Myometrial cell (primary cell): Measurements from ENCODE around the gene LRP2. TPM values are rescaled to one million over a fixed set of nuclear protein-coding genes. Genes with fewer than 3 reads are reported as not detected.

Experiments
- total RNA-seq: library from RNA; depleted of rRNA; stranded (reverse); fragments of >200 nt; gene quantifications from 2 replicates; pipeline ENCODE4 v1.2.3, GENCODE V29; 2015

The LRP2 gene
- total RNA-seq = not detected in 2 replicates

DNA sequence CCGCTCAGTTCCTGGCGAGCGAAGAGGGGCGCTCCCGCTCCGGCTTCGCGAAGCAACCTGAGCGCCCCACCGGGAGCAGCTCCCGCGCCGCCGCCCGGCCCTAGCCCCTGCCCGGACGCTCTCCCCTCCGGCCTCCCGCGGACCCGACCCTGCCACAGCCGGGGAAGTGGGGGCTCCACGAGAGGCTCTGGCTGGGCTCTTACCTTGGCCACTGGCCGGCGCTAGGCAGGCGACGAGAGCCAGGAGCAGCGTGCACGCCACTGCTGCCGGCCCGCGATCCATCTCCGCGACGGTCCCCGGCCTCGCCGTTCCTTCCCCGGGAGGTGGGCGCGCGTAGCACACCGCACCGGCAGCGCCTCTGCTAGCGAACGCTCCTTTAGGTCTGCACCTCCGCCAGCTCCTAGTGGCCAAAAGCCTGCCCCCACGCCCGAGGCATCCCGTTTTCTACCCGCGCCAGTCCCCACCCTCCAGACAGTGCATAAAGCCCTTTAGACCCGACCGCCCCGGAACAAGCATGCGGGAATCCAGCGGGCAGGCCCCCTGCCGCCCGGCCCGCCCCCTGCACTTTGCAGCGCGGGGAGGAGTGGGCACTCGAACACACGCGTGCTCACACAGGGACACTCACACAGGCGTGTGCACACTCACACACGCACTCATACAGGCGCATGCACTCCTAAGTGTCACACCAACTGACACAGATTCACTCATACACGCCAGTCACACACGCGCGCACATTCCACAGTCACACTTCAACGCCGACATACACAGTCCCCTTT, at the start of gene LRP2:
TSS of gene LRP2 (minus strand) at position 417 of the 776 bp plus-strand sequence. CDS start at position 282, 135 bp downstream.

Other genes with a start within 250 kb of the LRP2 start
- gene BBS5, start 117.0 kb upstream of the LRP2 start, total RNA-seq = 4.9 and 6.2 TPM in 2 replicates
- gene KLHL41, start 147.2 kb upstream of the LRP2 start, total RNA-seq = 0.29 and 0.35 TPM in 2 replicates
- gene FASTKD1, start 211.3 kb upstream of the LRP2 start, total RNA-seq = 7.8 and 8.1 TPM in 2 replicates
- 12.4 and 20.6 TPM in 2 replicates for gene PPIG, start 221.8 kb upstream of the LRP2 start, total RNA-seq